Measurements from ENCODE around the gene EEA1. TPM values are rescaled to one million over a fixed set of nuclear protein-coding genes. Genes with fewer than 3 reads are reported as not detected.
"Not testable (repeated sequence)": the region's sequence is repeated elsewhere in the genome, so short reads cannot be mapped to it uniquely, and the experiment has no call there.

Gene EEA1
- total RNA-seq, 1 donor from 2014 or later, result 19.6 TPM

DNA sequence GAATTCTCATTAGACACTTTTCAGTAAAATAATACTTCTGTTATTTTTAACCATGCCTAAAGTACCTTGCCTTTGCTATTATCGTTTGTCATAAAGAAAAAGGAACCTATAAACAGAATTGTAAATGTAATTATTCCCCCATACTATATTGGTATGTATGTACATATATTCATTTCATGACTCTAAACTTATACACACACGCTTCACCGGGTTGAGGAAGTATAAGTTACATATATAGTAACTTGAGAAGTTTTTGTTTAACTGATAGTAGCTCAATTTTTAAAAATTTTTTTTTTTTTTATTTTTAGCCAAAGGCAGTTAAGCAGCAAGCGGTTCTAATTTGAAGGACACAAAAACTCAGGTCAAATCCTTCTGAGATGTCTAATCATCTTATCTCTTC lies 118.7 kb downstream of the EEA1 start:
- no peak for DNase-seq (ENCODE audit: low spot score, unreplicated experiment)
- H3K27me3 Mint-ChIP-seq, result no peaks in the 10 kb centered on the region
- H3K36me3 Mint-ChIP-seq (ENCODE audit: insufficient read depth), result peaks cover 31% of the 10 kb centered on the region
- H3K4me1 Mint-ChIP-seq (ENCODE audit: low read depth), result no peaks in the 10 kb centered on the region
- no peaks in the 10 kb centered on the region for H3K9me3 Mint-ChIP-seq (ENCODE audit: low read depth)
- TF ChIP-seq, protein P1, sequence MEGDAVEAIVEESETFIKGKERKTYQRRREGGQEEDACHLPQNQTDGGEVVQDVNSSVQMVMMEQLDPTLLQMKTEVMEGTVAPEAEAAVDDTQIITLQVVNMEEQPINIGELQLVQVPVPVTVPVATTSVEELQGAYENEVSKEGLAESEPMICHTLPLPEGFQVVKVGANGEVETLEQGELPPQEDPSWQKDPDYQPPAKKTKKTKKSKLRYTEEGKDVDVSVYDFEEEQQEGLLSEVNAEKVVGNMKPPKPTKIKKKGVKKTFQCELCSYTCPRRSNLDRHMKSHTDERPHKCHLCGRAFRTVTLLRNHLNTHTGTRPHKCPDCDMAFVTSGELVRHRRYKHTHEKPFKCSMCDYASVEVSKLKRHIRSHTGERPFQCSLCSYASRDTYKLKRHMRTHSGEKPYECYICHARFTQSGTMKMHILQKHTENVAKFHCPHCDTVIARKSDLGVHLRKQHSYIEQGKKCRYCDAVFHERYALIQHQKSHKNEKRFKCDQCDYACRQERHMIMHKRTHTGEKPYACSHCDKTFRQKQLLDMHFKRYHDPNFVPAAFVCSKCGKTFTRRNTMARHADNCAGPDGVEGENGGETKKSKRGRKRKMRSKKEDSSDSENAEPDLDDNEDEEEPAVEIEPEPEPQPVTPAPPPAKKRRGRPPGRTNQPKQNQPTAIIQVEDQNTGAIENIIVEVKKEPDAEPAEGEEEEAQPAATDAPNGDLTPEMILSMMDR (IDR thresholded peaks at IDR 0.05; ENCODE audit: unreplicated experiment), result no peak
- H3K4me3 Mint-ChIP-seq (ENCODE audit: low read depth), result no peak overlapping the region
- no peak overlapping the region for H3K27ac Mint-ChIP-seq

DNA sequence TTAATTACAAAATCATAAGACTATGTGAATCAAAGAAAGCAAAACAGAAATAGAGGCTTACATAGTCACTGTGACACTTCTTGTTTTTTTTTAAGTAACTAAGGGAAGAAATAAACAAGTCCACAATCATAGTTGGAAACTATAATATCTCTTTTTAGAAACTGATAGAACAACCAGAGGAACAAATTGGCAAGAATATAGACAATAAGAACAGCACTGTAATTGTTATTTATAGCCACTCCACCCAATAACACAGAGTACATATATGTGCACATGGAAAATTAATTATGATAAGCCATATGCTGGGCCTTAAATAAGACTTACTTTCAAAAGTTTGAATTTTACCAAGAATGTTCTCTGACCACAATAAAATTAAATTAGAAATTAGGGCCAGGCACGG lies 125.2 kb downstream of the EEA1 start:
- H3K9me3 Mint-ChIP-seq (ENCODE audit: low read depth), result no peaks in the 10 kb centered on the region
- H3K27ac Mint-ChIP-seq, result no peak overlapping the region
- no peaks in the 10 kb centered on the region for H3K4me1 Mint-ChIP-seq (ENCODE audit: low read depth)
- no peak for DNase-seq (ENCODE audit: low spot score, unreplicated experiment)
- no peaks in the 10 kb centered on the region for H3K27me3 Mint-ChIP-seq
- peaks cover 28% of the 10 kb centered on the region for H3K36me3 Mint-ChIP-seq (ENCODE audit: insufficient read depth)
- H3K4me3 Mint-ChIP-seq (ENCODE audit: low read depth), result no peak overlapping the region
- TF ChIP-seq, protein P1 (IDR thresholded peaks at IDR 0.05; ENCODE audit: unreplicated experiment), result no peak

- Mint-ChIP-seq H3K27me3 (no peaks in the 10 kb centered on the region), H3K4me3 (ENCODE audit: low read depth) (no peak overlapping the region), H3K9me3 (ENCODE audit: low read depth) (no peaks in the 10 kb centered on the region), H3K27ac (no peak overlapping the region), H3K4me1 (ENCODE audit: low read depth) (no peaks in the 10 kb centered on the region), H3K36me3 (ENCODE audit: insufficient read depth) (peaks cover 25% of the 10 kb centered on the region)
- DNase-seq (ENCODE audit: low spot score, unreplicated experiment), result no peak
- TF ChIP-seq, protein P1 (IDR thresholded peaks at IDR 0.05; ENCODE audit: unreplicated experiment), result no peak
These were observed 126.2 kb downstream of the EEA1 start for GRCh38 chr12:92802906-92803305.

- Mint-ChIP-seq H3K9me3 (ENCODE audit: low read depth) (peaks cover 14% of the 10 kb centered on the region), H3K36me3 (ENCODE audit: insufficient read depth) (peaks cover 24% of the 10 kb centered on the region), H3K27ac (no peak overlapping the region), H3K27me3 (no peaks in the 10 kb centered on the region), H3K4me3 (ENCODE audit: low read depth) (no peak overlapping the region), H3K4me1 (ENCODE audit: low read depth) (no peaks in the 10 kb centered on the region)
- TF ChIP-seq, protein P1 (IDR thresholded peaks at IDR 0.05; ENCODE audit: unreplicated experiment), result no peak
- no peak for DNase-seq (ENCODE audit: low spot score, unreplicated experiment)
These were observed 132.4 kb downstream of the EEA1 start for GRCh38 chr12:92796650-92797049.

- H3K4me1 Mint-ChIP-seq (ENCODE audit: low read depth), result no peaks in the 10 kb centered on the region
- TF ChIP-seq, protein P1 (IDR thresholded peaks at IDR 0.05; ENCODE audit: unreplicated experiment), result no peak
- DNase-seq (ENCODE audit: low spot score, unreplicated experiment), result no peak
- H3K9me3 Mint-ChIP-seq (ENCODE audit: low read depth), result peaks cover 23% of the 10 kb centered on the region
- H3K27me3 Mint-ChIP-seq, result no peaks in the 10 kb centered on the region
- H3K36me3 Mint-ChIP-seq (ENCODE audit: insufficient read depth), result peaks cover 33% of the 10 kb centered on the region
- H3K27ac Mint-ChIP-seq, result no peak overlapping the region
- no peak overlapping the region for H3K4me3 Mint-ChIP-seq (ENCODE audit: low read depth)
These were observed 134.3 kb downstream of the EEA1 start for GRCh38 chr12:92794814-92795213.

DNA sequence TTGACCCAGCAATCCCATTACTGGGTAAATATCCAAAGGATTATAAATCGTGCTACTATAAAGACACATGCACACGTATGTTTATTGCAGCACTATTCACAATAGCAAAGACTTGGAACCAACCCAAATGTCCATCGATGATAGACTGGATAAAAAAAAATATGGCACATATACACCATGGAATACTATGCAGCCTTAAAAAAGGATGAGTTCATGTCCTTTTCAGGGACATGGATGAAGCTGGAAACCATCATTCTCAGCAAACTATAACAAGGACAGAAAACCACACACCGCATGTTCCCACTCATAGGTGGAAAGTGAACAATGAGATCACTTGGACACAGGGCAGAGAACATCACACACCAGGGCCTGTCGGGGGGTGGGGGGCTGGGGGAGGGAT lies 134.7 kb downstream of the EEA1 start:
- H3K9me3 Mint-ChIP-seq (ENCODE audit: low read depth), result peaks cover 24% of the 10 kb centered on the region
- not testable (repeated sequence) for H3K27me3 Mint-ChIP-seq; H3K27ac Mint-ChIP-seq; H3K4me1 Mint-ChIP-seq (ENCODE audit: low read depth); H3K4me3 Mint-ChIP-seq (ENCODE audit: low read depth); DNase-seq (ENCODE audit: low spot score, unreplicated experiment)
- H3K36me3 Mint-ChIP-seq (ENCODE audit: insufficient read depth), result peaks cover 33% of the 10 kb centered on the region
